SK-N-SH (cell line): ENCODE results near the gene GLMP. TPM values are rescaled to one million over a fixed set of nuclear protein-coding genes. Genes with fewer than 3 reads are reported as not detected.

Experiments used
- CTCF ChIA-PET: fragments of 300-600, 350-600 bp; formaldehyde crosslinking; extraction: SDS; loops from one replicate; lab custom pipeline; 2021; lab: Yijun Ruan, JAX
- POLR2A ChIA-PET: fragments of 350-600 bp; sonication (Branson Sonifier 250); formaldehyde crosslinking; extraction: SDS; loops from one replicate; lab custom pipeline; 2020; ENCODE audit warnings: antibody characterized with exemption, inconsistent platforms; lab: Yijun Ruan, JAX
- DNase-seq: peaks from one replicate; pipeline ENCODE4 v3.0.0; 2012
- H2AFZ ChIP-seq: fragments of 200-600 bp; sonication (generic); 2 replicates; pipeline ENCODE4 v1.8.1; 2016; ENCODE audit warnings: antibody characterized with exemption, mild to moderate bottlenecking, low read depth
- H3F3A ChIP-seq: fragments of 200-600 bp; sonication (generic); replicated peaks from 2 replicates; pipeline ENCODE3; 2016; ENCODE audit warnings: antibody characterized with exemption, mild to moderate bottlenecking; ENCODE audit not compliant: insufficient read depth
- H3K27ac ChIP-seq, 2 experiments: fragments of 200-500 bp in 1 of 2; fragments of 200-600 bp in 1 of 2; sonication (Bioruptor generic) in 1 of 2; sonication (generic), shearing (Covaris generic) in 1 of 2; 2 replicates each; pipeline versions ENCODE4 v1.5.1 to v1.6.1; 2014 to 2016; ENCODE audit warnings: low read depth in 2 of 2, inconsistent platforms in 1 of 2, low read length in 1 of 2, mild to moderate bottlenecking in 1 of 2, mixed read lengths in 1 of 2
- H3K27me3 ChIP-seq: fragments of 200-600 bp; sonication (generic), shearing (Covaris generic); 2 replicates; pipeline ENCODE4 v1.6.1; 2016; ENCODE audit warnings: mixed run types; ENCODE audit not compliant: insufficient read depth
- H3K36me3 ChIP-seq, 2 experiments: fragments of 200-500 bp in 1 of 2; fragments of 200-600 bp in 1 of 2; sonication (Bioruptor generic) in 1 of 2; sonication (generic) in 1 of 2; replicated peaks in 1 of 2; 2 replicates each; pipeline versions ENCODE3 to v1.5.1; 2014 to 2016; ENCODE audit warnings: low read length in 1 of 2, mild to moderate bottlenecking in 1 of 2; ENCODE audit not compliant: insufficient read depth in 2 of 2, control insufficient read depth in 1 of 2
- H3K4me1 ChIP-seq, 2 experiments: fragments of 200-500 bp in 1 of 2; fragments of 200-600 bp in 1 of 2; sonication (Bioruptor generic) in 1 of 2; sonication (generic), shearing (Covaris generic) in 1 of 2; 2 replicates each; pipeline versions ENCODE4 v1.5.1 to v1.6.1; 2014 to 2016; ENCODE audit warnings: low read depth in 1 of 2, low read length in 1 of 2, mixed run types in 1 of 2; ENCODE audit not compliant: insufficient read depth in 2 of 2, control insufficient read depth in 1 of 2
- H3K4me2 ChIP-seq: fragments of 200-600 bp; sonication (generic), shearing (Covaris generic); 2 replicates; pipeline ENCODE4 v1.6.1; 2017; ENCODE audit warnings: mixed run types
- H3K4me3 ChIP-seq, 2 experiments: fragments of 200-500 bp in 1 of 2; fragments of 200-600 bp in 1 of 2; sonication (Bioruptor generic) in 1 of 2; sonication (generic), shearing (Covaris generic) in 1 of 2; 2 replicates each; pipeline versions ENCODE4 v1.5.1 to v1.8.1; 2014 to 2016; ENCODE audit warnings: low read depth in 2 of 2, inconsistent platforms in 1 of 2, low read length in 1 of 2, mild to moderate bottlenecking in 1 of 2, mixed read lengths in 1 of 2, moderate library complexity in 1 of 2
- H3K79me2 ChIP-seq: fragments of 200-600 bp; sonication (generic); 2 replicates; pipeline ENCODE4 v1.8.1; 2017; ENCODE audit warnings: mild to moderate bottlenecking; ENCODE audit not compliant: insufficient read depth
- H3K9ac ChIP-seq: fragments of 200-600 bp; sonication (generic); 2 replicates; pipeline ENCODE4 v1.6.1; 2017; ENCODE audit warnings: mixed run types
- H3K9me2 ChIP-seq: fragments of 200-600 bp; sonication (generic); 2 replicates; pipeline ENCODE4 v1.6.1; 2017; ENCODE audit warnings: mixed run types
- H3K9me3 ChIP-seq: fragments of 200-600 bp; sonication (generic); 2 replicates; pipeline ENCODE4 v1.6.1; 2017; ENCODE audit warnings: mixed run types, mild to moderate bottlenecking, moderate library complexity
- H4K20me1 ChIP-seq: fragments of 200-600 bp; sonication (generic); 2 replicates; pipeline ENCODE4 v1.6.1; 2017; ENCODE audit warnings: mild to moderate bottlenecking, mixed run types; ENCODE audit not compliant: insufficient read depth
- CTCF ChIP-seq: fragments of 200-600 bp; sonication (generic); IDR thresholded peaks from 2 replicates; pipeline ENCODE4 v1.6.1; 2017; ENCODE audit warnings: antibody characterized with exemption, mild to moderate bottlenecking, moderate library complexity
- ELF1 ChIP-seq: IDR thresholded peaks from 2 replicates; pipeline ENCODE4 v1.4.0; 2012
- GABPA ChIP-seq: IDR thresholded peaks from 2 replicates; pipeline ENCODE4 v1.4.0; 2012; ENCODE audit warnings: low read depth, mild to moderate bottlenecking
- IRF3 ChIP-seq: fragments of 150-350 bp; IDR thresholded peaks from 2 replicates; pipeline ENCODE4 v1.6.1; 2016; ENCODE audit warnings: mild to moderate bottlenecking, low read depth, low read length
- JUND ChIP-seq: IDR thresholded peaks from 2 replicates; pipeline ENCODE4 v1.4.0; 2012
- MAX ChIP-seq: IDR thresholded peaks from 2 replicates; pipeline ENCODE4 v1.4.0; 2012; ENCODE audit warnings: low read depth
- MXI1 ChIP-seq: IDR thresholded peaks from 2 replicates; pipeline ENCODE4 v1.6.1; 2012; ENCODE audit warnings: mild to moderate bottlenecking, low read depth, low read length, improper control_type of control experiment
- POLR2AphosphoS5 ChIP-seq: IDR thresholded peaks from 2 replicates; pipeline ENCODE4 v1.6.1; 2012; ENCODE audit warnings: low read depth, low read length
- RAD21 ChIP-seq: IDR thresholded peaks from 2 replicates; pipeline ENCODE4 v1.6.1; 2012; ENCODE audit warnings: mild to moderate bottlenecking, low read length
- RCOR1 ChIP-seq: fragments of 150-350 bp; IDR thresholded peaks from 2 replicates; pipeline ENCODE4 v1.6.1; 2017; ENCODE audit warnings: antibody characterized with exemption, low read length
- TAF1 ChIP-seq: IDR thresholded peaks from 2 replicates; pipeline ENCODE4 v1.6.1; 2012; ENCODE audit warnings: low read depth, mild to moderate bottlenecking, low read length, moderate library complexity, borderline replicate concordance
- TCF12 ChIP-seq: IDR thresholded peaks from 2 replicates; pipeline ENCODE4 v1.4.0; 2012
- TEAD4 ChIP-seq: IDR thresholded peaks from 2 replicates; pipeline ENCODE4 v1.4.0; 2012; ENCODE audit warnings: mild to moderate bottlenecking, borderline replicate concordance; ENCODE audit not compliant: insufficient read depth
- USF1 ChIP-seq: IDR thresholded peaks from 2 replicates; pipeline ENCODE4 v1.4.0; 2012; ENCODE audit warnings: low read depth, borderline replicate concordance
- USF2 ChIP-seq: fragments of 150-350 bp; IDR thresholded peaks from 2 replicates; pipeline ENCODE4 v1.6.1; 2017; ENCODE audit warnings: antibody characterized with exemption, low read length, low read depth, borderline replicate concordance
- ZBTB33 ChIP-seq: IDR thresholded peaks from 2 replicates; pipeline ENCODE4 v1.4.0; 2012; ENCODE audit warnings: low read depth, borderline replicate concordance
- WGBS: methylation state at CpG from one replicate; pipeline ENCODE4 v1.1.6; 2017; ENCODE audit warnings: low lambda C conversion rate; 5-methylcytosine and 5-hydroxymethylcytosine counted together
- polyA plus RNA-seq, 3 experiments: library from polyadenylated mRNA; depleted of rRNA; stranded (reverse); fragments of >200 nt; gene quantifications; 2 replicates each; pipeline ENCODE4 v1.2.3, GENCODE V29; 2012
- TF ChIP-seq, protein P1 (sequence below): IDR thresholded peaks from 2 replicates; pipeline ENCODE4; 2012

GLMP gene
- polyA plus RNA-seq, 1 of the 3 experiments (the other 2 are of a cell fraction) = 41.7 TPM

DNA sequence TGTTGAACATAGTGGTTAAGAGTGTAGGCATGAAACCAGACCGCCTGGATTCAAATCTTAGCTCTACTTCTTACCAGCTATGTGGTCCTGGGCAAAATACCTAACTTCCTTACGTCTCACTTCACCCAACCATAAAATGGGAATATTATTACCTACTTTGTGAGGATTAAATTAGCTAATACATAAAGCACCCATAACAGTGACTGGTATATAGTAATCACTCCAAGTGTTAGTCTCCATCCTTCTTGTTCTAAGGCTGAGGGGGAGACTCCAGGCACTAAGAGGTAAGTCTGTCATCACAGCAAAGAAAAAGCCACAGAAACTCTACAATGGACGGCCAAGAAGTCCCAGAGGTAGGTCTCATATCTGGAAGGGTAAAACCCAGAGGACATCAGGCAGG, 15.6 kb downstream of the GLMP start:
- Histone ChIP-seq H3K9ac (no peak overlapping the region), H3K4me1 (peaks cover 10 to 17% of the 10 kb centered on the region in 2 experiments; a peak in 2 of 4 replicates), H4K20me1 (peaks cover 31% of the 10 kb centered on the region), H3K79me2 (peaks cover 65% of the 10 kb centered on the region), H2AFZ (no peak overlapping the region)
- no peak for DNase-seq
- no peak for TF ChIP-seq CTCF
- TF ChIP-seq IRF3 = no peak
- no peak for TF ChIP-seq ZBTB33
- TF ChIP-seq, all 33 proteins: peak for 0
- Histone ChIP-seq H3K36me3 (peaks cover 35 to 43% of the 10 kb centered on the region in 2 experiments), H3K4me2 (no peak overlapping the region), H3F3A (peaks cover 14% of the 10 kb centered on the region), H3K4me3 (no peak overlapping the region), H3K27ac (no peak overlapping the region), H3K27me3 (no peaks in the 10 kb centered on the region), H3K9me2 (no peaks in the 10 kb centered on the region), H3K9me3 (no peaks in the 10 kb centered on the region)
- CTCF ChIA-PET = interaction anchor here (0.6 to 3.9 kb wide), 9 partner anchors 11 to 324 kb away, joined by 3 to 18 read pairs (median 4); no protein-coding TSS in a partner anchor
- POLR2A ChIA-PET = interaction anchor here (0.6 to 1.4 kb wide), 3 partner anchors 23 to 56 kb away, joined by 3 to 4 read pairs (median 4); no protein-coding TSS in a partner anchor
- 98% methylated on average over 3 of the region's 3 CpGs for WGBS

GRCh38 chr1:156276966-156277381, 18.5 kb downstream of the GLMP start:
- WGBS = 82% methylated on average over 6 of the region's 6 CpGs
- H2AFZ ChIP-seq = no peak overlapping the region
- no peak overlapping the region for H3K27ac ChIP-seq
- H3K36me3 ChIP-seq = peaks cover 57 to 68% of the 10 kb centered on the region in 2 experiments
- no peak overlapping the region for H3K4me3 ChIP-seq
- H3F3A ChIP-seq = peaks cover 17% of the 10 kb centered on the region
- POLR2A ChIA-PET = interaction anchor here (1.0 kb wide), 1 partner anchor 19 kb away, joined by 3 read pairs; no protein-coding TSS in a partner anchor
- no peaks in the 10 kb centered on the region for H3K27me3 ChIP-seq
- no peaks in the 10 kb centered on the region for H3K9me3 ChIP-seq
- H3K9me2 ChIP-seq = no peaks in the 10 kb centered on the region
- H3K9ac ChIP-seq = no peak overlapping the region
- DNase-seq = no peak
- peaks cover 10 to 11% of the 10 kb centered on the region in 2 experiments; a peak in 2 of 4 replicates for H3K4me1 ChIP-seq
- H3K4me2 ChIP-seq = no peak overlapping the region
- peaks cover 31% of the 10 kb centered on the region for H4K20me1 ChIP-seq
- CTCF ChIA-PET = interaction anchor here (1.4 to 1.5 kb wide), 4 partner anchors 17 to 131 kb away, joined by 3 to 5 read pairs (median 3); no protein-coding TSS in a partner anchor
- peaks cover 48% of the 10 kb centered on the region for H3K79me2 ChIP-seq
- no peak for TF ChIP-seq POLR2AphosphoS5
- no peak for TF ChIP-seq MAX
- TF ChIP-seq TCF12 = no peak
- no peak for TF ChIP-seq RCOR1
- TF ChIP-seq JUND = no peak
- TF ChIP-seq TAF1 = no peak
- TF ChIP-seq RAD21 = no peak
- TF ChIP-seq ELF1 = no peak
- TF ChIP-seq TEAD4 = no peak
- no peak for TF ChIP-seq USF2
- TF ChIP-seq, protein P1, sequence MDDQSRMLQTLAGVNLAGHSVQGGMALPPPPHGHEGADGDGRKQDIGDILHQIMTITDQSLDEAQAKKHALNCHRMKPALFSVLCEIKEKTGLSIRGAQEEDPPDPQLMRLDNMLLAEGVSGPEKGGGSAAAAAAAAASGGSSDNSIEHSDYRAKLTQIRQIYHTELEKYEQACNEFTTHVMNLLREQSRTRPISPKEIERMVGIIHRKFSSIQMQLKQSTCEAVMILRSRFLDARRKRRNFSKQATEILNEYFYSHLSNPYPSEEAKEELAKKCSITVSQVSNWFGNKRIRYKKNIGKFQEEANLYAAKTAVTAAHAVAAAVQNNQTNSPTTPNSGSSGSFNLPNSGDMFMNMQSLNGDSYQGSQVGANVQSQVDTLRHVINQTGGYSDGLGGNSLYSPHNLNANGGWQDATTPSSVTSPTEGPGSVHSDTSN = no peak
- no peak for TF ChIP-seq GABPA
- no peak for TF ChIP-seq ZBTB33
- no peak for TF ChIP-seq MXI1
- TF ChIP-seq USF1 = no peak
